Fibroblast of the aortic adventitia (primary cell): ENCODE measurements around the gene SLC36A3. TPM values are rescaled to one million over a fixed set of nuclear protein-coding genes. Genes with fewer than 3 reads are reported as not detected.

Experiments used
- DNase-seq: peaks from one replicate; pipeline ENCODE4 v3.0.0-alpha.2; 2010; ENCODE audit warnings: low read depth
- H3K4me3 ChIP-seq: 2 replicates; pipeline ENCODE4 v1.5.1; 2011; ENCODE audit warnings: low read depth, mild to moderate bottlenecking, control low read depth, low read length, moderate library complexity
- CTCF ChIP-seq: IDR thresholded peaks from 2 replicates; pipeline ENCODE4 v1.5.1; 2011; ENCODE audit warnings: mild to moderate bottlenecking, low read length, control low read depth, inconsistent platforms; ENCODE audit not compliant: insufficient read depth
- total RNA-seq: library from RNA; depleted of rRNA; stranded (reverse); fragments of >200 nt; gene quantifications from 2 replicates; pipeline ENCODE4 v1.2.3, GENCODE V29; 2012; ENCODE audit warnings: low replicate concordance

Gene SLC36A3
- total RNA-seq, 1 donor: not detected

GRCh38 chr5:151344088-151344487 lies 40.5 kb upstream of the SLC36A3 start:
- no peak overlapping the region for H3K4me3 ChIP-seq
- no peak for DNase-seq
- no peak for TF ChIP-seq CTCF

- H3K4me3 ChIP-seq: no peak overlapping the region
- DNase-seq: no peak
- TF ChIP-seq CTCF: no peak
These were observed 36.4 kb upstream of the SLC36A3 start for GRCh38 chr5:151340004-151340403.

- no peak for DNase-seq
- no peak for TF ChIP-seq CTCF
- H3K4me3 ChIP-seq: no peak overlapping the region
These were observed 35.2 kb upstream of the SLC36A3 start for GRCh38 chr5:151338734-151339133.

- no peak for TF ChIP-seq CTCF
- no peak overlapping the region for H3K4me3 ChIP-seq
- DNase-seq: no peak
These were observed 29.3 kb upstream of the SLC36A3 start for GRCh38 chr5:151332857-151333256.

GRCh38 chr5:151328734-151329133 lies 25.2 kb upstream of the SLC36A3 start:
- no peak for DNase-seq
- no peak for TF ChIP-seq CTCF
- H3K4me3 ChIP-seq: no peak overlapping the region

GRCh38 chr5:151327585-151327984 lies 24.0 kb upstream of the SLC36A3 start:
- DNase-seq: no peak
- TF ChIP-seq CTCF: no peak

GRCh38 chr5:151326266-151326665 lies 22.7 kb upstream of the SLC36A3 start:
- no peak for TF ChIP-seq CTCF
- no peak for DNase-seq
- no peak overlapping the region for H3K4me3 ChIP-seq

More at GRCh38 chr5:151327585-151327984, 24.0 kb upstream of the SLC36A3 start:
- no peak overlapping the region for H3K4me3 ChIP-seq
